Measurements from ENCODE around the gene RBFOX1. TPM values are rescaled to one million over a fixed set of nuclear protein-coding genes. Genes with fewer than 3 reads are reported as not detected.
"Not testable (repeated sequence)": the region's sequence is repeated elsewhere in the genome, so short reads cannot be mapped to it uniquely, and the experiment has no call there.

The RBFOX1 gene
- total RNA-seq, 1 experiment from 2014 or later: not detected

DNA sequence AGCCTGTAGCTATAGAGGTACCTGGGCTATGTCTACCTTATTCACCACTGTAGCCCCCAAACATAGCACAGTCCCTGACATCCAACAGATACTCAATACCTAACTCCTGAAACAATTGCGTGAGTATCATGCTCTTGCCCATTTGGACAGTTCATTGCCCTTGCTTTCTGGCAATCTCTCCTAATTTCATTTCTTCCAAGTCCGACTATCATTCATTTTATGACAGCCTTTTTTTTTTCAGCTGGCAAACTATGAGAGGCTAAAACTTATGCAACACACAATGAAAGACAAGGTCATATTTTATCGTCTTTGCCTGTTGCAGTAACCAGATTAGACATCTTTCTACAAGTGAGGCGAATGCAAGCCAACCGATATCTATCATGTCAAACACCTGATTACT is 169.2 kb downstream of the RBFOX1 start:
- H3K27ac ChIP-seq: no peak overlapping the region
- no peak for DNase-seq (ENCODE audit: low read depth in 1 of 2, low spot score in 2 of 2)
- H3K4me3 ChIP-seq: no peak overlapping the region
- H3K27me3 ChIP-seq (replicated peaks): no peaks in the 10 kb centered on the region
- peaks cover 11% of the 10 kb centered on the region for H3K9me3 ChIP-seq (replicated peaks)
- no peaks in the 10 kb centered on the region for H3K36me3 ChIP-seq
- no peaks in the 10 kb centered on the region for H3K4me1 ChIP-seq (replicated peaks)

DNA sequence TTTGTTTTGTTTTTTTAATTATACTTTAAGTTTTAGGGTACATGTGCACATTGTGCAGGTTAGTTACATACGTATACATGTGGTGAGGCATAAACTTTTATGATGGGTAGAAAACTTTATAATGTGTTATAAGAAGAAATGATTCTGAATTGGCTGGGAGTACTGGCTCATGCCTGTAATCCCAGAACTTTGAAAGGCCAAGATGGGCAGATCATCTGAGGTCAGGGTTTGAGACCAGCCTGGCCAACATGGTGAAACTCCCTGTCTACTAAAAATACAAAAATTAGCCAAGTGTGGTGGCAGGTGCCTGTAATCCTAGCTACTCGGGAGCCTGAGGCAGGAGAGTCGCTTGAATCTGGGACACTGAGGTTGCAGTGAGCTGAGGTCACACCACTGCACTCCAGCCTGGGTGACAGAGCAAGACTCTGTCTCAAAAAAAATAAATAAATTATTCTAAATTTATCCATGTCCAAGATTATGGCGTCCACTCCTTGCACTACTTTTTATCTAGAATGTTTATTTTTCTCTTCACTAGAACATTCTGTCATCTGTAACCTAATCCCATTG is 170.0 kb downstream of the RBFOX1 start:
- DNase-seq (ENCODE audit: low read depth in 1 of 2, low spot score in 2 of 2); H3K36me3 ChIP-seq; H3K27me3 ChIP-seq (replicated peaks); H3K4me3 ChIP-seq; H3K4me1 ChIP-seq (replicated peaks); H3K27ac ChIP-seq: not testable (repeated sequence)
- H3K9me3 ChIP-seq (replicated peaks): peaks cover 11% of the 10 kb centered on the region

DNA sequence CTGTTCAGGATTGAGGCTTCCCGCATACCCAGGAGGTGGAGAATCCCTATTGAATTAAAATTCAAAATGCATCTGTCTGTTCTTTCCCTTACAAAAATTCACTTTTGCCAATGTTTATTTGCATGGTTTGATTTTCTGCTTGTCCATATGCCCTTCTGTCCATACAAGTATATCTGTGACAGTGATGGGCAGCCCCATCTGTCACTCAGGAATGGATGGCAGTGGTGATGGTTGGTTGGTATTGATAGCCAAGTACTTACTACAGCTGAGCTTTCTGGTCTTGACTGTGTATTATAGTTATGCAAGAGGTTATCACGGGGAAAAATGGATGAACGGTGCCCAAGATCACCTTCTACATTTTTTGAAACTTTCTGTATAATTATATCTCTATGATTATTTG is 171.0 kb downstream of the RBFOX1 start:
- no peak for DNase-seq (ENCODE audit: low read depth in 1 of 2, low spot score in 2 of 2)
- Histone ChIP-seq H3K27ac (no peak overlapping the region), H3K4me3 (no peak overlapping the region), H3K36me3 (no peaks in the 10 kb centered on the region), H3K27me3 (replicated peaks) (no peaks in the 10 kb centered on the region), H3K4me1 (replicated peaks) (no peaks in the 10 kb centered on the region), H3K9me3 (replicated peaks) (peaks cover 11% of the 10 kb centered on the region)

DNA sequence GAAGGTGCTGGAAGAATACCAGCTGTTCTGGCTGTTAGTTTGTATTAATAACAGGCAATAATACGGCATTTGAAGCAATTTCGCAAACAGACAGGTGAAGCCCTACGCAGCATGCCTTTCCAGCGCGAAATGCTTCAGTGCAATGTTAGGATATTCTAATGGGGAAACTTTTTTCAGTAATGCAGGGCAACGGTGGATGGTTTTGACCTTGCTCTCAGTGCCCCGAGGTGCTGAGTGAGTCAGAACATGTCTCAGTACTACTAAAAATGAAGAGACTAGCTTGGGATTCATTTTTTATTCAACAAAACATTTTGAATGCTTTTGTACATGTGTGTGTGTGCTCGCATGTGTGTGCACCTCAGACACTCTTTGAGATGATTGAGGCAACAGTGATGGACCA is 172.2 kb downstream of the RBFOX1 start:
- peaks cover 8% of the 10 kb centered on the region for H3K9me3 ChIP-seq (replicated peaks)
- H3K27ac ChIP-seq: no peak overlapping the region
- H3K4me1 ChIP-seq (replicated peaks): no peaks in the 10 kb centered on the region
- H3K4me3 ChIP-seq: no peak overlapping the region
- no peak for DNase-seq (ENCODE audit: low read depth in 1 of 2, low spot score in 2 of 2)
- H3K36me3 ChIP-seq: no peaks in the 10 kb centered on the region
- H3K27me3 ChIP-seq (replicated peaks): no peaks in the 10 kb centered on the region

DNA sequence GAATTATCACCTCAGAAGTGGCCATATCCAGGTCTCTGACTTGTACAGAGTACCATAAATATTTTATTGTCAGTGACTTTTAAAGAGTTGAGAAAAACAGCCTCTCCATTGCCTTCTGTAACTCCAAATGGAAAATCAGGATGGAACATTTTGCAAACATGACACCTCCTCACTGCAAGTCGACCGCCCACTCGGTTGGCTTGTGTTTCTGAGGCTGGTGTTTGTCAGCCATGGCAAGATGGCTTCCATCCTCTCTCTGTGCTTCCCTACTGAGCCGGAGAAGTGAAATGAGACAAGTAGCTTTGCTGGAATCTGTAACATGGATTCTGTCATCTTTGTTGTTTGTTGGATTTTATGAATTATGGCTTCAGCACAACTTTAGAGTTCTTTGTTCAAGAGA is 172.8 kb downstream of the RBFOX1 start:
- no peak overlapping the region for H3K4me3 ChIP-seq
- H3K27me3 ChIP-seq (replicated peaks): no peaks in the 10 kb centered on the region
- peaks cover 8% of the 10 kb centered on the region for H3K9me3 ChIP-seq (replicated peaks)
- no peak overlapping the region for H3K27ac ChIP-seq
- no peaks in the 10 kb centered on the region for H3K36me3 ChIP-seq
- no peak for DNase-seq (ENCODE audit: low read depth in 1 of 2, low spot score in 2 of 2)
- H3K4me1 ChIP-seq (replicated peaks): no peaks in the 10 kb centered on the region

DNA sequence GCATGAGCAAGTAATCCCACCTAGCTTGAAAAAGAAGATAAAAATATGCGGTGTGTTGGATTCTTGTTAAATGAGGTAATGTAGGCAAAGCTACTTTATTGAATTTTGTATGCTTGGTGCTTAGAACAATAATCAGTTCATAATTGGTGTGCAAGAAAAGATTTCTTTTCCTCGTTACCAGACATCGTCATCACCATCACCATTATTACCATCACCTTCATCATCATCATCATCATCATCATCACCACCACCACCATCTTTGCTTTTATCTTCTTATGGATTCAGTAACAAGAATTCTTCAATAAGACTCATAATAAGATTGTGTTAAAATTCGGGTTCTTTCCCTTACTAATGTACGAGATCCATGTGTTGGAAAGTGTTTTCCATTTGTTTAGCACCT is 173.7 kb downstream of the RBFOX1 start:
- Histone ChIP-seq H3K36me3 (no peaks in the 10 kb centered on the region), H3K4me1 (replicated peaks) (no peaks in the 10 kb centered on the region), H3K9me3 (replicated peaks) (peaks cover 2% of the 10 kb centered on the region; the same call in 1 of the 2 replicates), H3K4me3 (no peak overlapping the region), H3K27ac (no peak overlapping the region), H3K27me3 (replicated peaks) (no peaks in the 10 kb centered on the region)
- no peak for DNase-seq (ENCODE audit: low read depth in 1 of 2, low spot score in 2 of 2)

DNA sequence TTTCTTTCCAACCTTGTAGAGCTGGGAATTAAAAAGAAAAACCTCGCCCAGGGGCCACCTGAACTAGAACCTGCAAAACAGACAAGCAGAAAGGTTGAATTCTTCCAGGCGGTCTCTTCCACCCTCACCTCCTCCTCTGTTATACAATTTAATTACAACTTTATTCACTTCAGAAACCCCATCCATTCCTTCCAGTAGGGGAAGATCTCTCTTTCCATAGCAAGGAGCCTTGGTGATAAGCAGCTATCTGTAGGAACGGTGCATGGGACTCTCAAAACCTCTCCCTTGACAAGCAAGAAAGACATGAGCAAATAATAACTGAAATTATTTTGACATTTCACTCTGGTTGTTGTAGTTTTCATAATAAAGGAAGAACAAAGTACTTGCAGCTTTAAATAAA is 176.0 kb downstream of the RBFOX1 start:
- H3K27me3 ChIP-seq (replicated peaks): no peaks in the 10 kb centered on the region
- no peak overlapping the region for H3K4me3 ChIP-seq
- DNase-seq (ENCODE audit: low read depth in 1 of 2, low spot score in 2 of 2): no peak
- no peak overlapping the region for H3K27ac ChIP-seq
- no peaks in the 10 kb centered on the region for H3K36me3 ChIP-seq
- no peaks in the 10 kb centered on the region; the same call in 1 of the 2 replicates for H3K9me3 ChIP-seq (replicated peaks)
- no peaks in the 10 kb centered on the region for H3K4me1 ChIP-seq (replicated peaks)

DNA sequence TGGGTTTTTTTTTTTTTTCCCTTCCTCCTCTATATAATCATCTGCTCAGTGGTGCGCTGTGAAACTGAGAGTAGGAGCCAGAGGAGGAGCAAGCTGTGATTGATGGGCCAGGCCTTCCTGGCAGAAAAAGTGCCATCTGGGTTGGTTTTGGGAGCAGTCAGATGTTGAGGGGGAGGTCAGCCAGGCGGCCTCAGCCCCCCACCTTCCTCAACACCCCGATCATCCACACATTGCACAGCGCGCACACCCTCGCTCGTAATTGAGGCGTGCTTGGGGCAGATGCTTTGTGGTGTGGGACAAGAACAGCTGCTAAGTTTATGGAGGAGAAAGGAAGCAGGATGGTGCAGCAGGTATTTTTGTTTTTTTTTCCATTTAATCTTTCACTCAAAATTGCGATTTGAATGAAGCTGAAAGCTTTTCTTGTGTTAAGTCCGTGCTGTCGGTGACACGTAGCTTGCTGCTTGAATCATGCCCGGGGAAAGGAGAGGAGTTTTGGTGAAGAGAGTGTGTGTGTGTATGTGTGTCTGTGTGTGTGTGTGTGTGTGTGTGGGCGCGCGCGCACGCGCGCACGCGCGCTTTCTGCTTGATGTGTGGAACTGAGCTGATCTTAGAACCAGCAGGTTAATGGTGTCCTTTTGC is 177.4 kb downstream of the RBFOX1 start:
- no peaks in the 10 kb centered on the region for H3K27me3 ChIP-seq (replicated peaks)
- H3K9me3 ChIP-seq (replicated peaks): no peaks in the 10 kb centered on the region; the same call in 1 of the 2 replicates
- no peak for DNase-seq (ENCODE audit: low read depth in 1 of 2, low spot score in 2 of 2)
- no peaks in the 10 kb centered on the region for H3K4me1 ChIP-seq (replicated peaks)
- H3K27ac ChIP-seq: no peak overlapping the region
- H3K36me3 ChIP-seq: no peaks in the 10 kb centered on the region
- no peak overlapping the region for H3K4me3 ChIP-seq

DNA sequence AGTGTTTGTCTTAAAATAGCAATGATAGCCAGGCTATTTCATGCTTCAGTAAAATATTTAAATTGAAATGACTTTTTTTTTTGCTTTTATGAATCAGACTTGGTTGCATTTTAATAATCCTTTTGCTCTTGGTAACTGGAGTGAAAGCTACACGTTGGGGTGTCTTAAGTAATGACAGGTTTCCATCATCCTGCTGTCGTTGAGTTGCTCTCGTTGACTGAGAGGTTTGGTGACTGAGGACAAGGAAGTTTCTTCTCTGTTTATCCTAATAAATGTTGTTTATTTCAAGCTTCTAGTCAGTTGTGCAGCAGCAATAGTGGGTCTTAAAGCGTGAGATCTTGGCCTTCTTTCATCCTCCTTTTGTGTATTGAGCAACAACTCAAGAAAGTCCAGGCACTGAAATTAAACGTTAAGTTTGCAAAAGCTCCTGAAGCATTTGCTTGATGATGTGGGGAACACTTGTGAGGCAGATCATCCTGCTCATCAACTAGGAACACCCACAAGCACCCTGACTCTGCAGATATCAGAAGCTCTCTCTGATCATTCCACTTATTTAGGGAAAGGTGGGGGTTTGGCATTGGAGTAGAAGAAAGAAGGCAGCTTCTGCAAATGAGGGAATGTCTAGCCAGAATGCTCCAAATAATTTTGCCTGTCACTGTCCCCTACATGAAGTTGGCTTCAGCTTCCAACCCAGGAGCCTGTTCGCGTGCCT is 179.1 kb downstream of the RBFOX1 start:
- Histone ChIP-seq H3K4me1 (replicated peaks) (no peaks in the 10 kb centered on the region), H3K9me3 (replicated peaks) (no peaks in the 10 kb centered on the region; the same call in none of the 2 replicates), H3K27me3 (replicated peaks) (no peaks in the 10 kb centered on the region), H3K36me3 (no peaks in the 10 kb centered on the region), H3K27ac (no peak overlapping the region), H3K4me3 (no peak overlapping the region)
- no peak for DNase-seq (ENCODE audit: low read depth in 1 of 2, low spot score in 2 of 2)

DNA sequence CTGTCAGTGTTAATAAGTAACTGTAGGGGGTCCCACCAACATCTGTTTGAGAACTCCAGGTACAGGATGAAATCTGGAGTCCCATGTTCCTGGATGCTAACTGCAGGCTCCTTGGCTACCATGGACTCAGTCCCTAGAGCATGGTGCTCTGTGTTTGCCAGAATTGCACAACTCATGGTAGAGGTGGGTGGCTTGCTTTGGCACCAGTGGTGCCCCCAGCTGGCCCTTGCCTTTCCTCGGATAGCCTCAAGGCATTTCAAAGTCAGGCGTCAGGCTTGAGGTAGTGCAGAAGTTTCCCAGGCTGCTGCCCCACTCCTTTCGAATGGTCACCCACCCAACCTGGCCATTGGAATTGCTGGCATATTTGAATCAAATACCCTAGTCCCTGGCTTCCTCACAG is 179.9 kb downstream of the RBFOX1 start:
- Histone ChIP-seq H3K27me3 (replicated peaks) (no peaks in the 10 kb centered on the region), H3K36me3 (no peaks in the 10 kb centered on the region), H3K4me3 (no peak overlapping the region), H3K27ac (no peak overlapping the region), H3K9me3 (replicated peaks) (no peaks in the 10 kb centered on the region; the same call in none of the 2 replicates), H3K4me1 (replicated peaks) (no peaks in the 10 kb centered on the region)
- no peak for DNase-seq (ENCODE audit: low read depth in 1 of 2, low spot score in 2 of 2)

DNA sequence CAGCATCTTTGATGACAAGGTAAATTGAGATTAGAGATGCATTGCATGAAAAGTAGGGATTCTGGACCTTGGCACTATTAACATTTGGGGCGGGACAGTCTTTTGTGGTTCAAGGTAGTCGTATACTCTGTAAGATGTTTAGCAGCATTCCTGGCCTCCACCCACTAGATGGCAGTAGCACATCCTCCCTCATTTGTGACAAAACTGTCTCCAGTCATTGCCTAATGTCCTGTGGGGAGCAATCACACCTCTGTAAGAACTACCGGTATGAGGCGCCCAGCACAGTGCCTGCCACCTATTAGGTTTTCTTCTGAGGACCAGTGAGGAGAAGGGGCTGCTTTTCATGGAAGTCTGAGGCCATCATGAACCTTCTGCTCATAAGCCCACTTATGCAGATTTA is 180.8 kb downstream of the RBFOX1 start:
- H3K27ac ChIP-seq: no peak overlapping the region
- H3K9me3 ChIP-seq (replicated peaks): no peaks in the 10 kb centered on the region; the same call in none of the 2 replicates
- H3K27me3 ChIP-seq (replicated peaks): no peaks in the 10 kb centered on the region
- no peak overlapping the region for H3K4me3 ChIP-seq
- H3K4me1 ChIP-seq (replicated peaks): no peaks in the 10 kb centered on the region
- DNase-seq (ENCODE audit: low read depth in 1 of 2, low spot score in 2 of 2): no peak
- H3K36me3 ChIP-seq: no peaks in the 10 kb centered on the region

DNA sequence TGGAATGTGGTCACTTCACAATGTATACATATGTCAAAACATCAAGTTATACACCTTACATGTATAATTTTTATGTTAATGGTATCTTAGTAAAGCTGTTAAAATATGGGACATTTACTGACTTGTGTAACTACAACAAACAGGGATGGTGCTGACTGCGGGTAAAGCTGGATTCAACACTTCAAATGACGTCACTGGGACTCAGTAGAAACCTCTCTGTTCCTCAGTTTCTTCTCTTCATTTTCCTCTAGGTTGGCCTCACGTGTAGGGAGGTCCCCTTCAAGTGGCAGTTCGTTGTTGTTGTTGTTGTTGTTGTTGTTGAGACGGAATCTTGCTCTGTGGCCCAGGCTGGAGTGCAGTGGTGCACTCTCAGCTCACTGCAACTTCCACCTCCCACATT is 182.9 kb downstream of the RBFOX1 start:
- Histone ChIP-seq H3K9me3 (replicated peaks) (no peaks in the 10 kb centered on the region; the same call in none of the 2 replicates), H3K27ac (no peak overlapping the region), H3K4me1 (replicated peaks) (no peaks in the 10 kb centered on the region), H3K36me3 (no peaks in the 10 kb centered on the region), H3K27me3 (replicated peaks) (no peaks in the 10 kb centered on the region), H3K4me3 (no peak overlapping the region)
- DNase-seq (ENCODE audit: low read depth in 1 of 2, low spot score in 2 of 2): no peak

DNA sequence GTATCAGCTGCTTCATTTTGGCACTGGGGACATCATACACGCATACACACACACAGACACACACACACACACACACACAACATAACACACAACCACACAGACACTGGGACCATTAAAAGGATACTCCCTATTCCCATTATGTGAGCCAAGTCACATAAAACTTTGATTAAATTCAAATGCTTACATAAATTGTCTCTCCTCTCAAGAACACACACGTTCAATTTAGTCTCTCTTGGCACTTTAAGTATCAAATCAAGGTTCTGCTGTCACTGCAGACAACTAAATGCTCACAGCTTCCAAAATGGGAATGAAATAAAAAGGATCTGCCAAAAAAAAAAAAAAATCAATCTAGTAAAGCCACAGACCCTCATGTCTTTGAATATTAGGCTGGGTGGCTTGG is 184.9 kb downstream of the RBFOX1 start:
- no peak for DNase-seq (ENCODE audit: low read depth in 1 of 2, low spot score in 2 of 2)
- no peaks in the 10 kb centered on the region; the same call in none of the 2 replicates for H3K9me3 ChIP-seq (replicated peaks)

DNA sequence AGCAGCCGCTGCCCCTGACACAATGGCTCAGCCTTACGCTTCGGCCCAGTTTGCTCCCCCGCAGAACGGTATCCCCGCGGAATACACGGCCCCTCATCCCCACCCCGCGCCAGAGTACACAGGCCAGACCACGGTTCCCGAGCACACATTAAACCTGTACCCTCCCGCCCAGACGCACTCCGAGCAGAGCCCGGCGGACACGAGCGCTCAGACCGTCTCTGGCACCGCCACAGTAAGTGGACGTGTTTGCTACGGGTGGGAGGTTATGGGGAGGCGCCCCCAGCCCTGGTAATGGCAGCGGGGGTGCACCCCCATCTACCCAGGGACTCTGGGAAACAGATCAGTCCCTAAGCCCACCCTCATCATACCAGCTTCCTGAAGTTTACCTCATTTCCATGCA is 185.5 kb downstream of the RBFOX1 start:
- H3K27me3 ChIP-seq (replicated peaks): no peaks in the 10 kb centered on the region
- H3K4me1 ChIP-seq (replicated peaks): no peaks in the 10 kb centered on the region
- H3K4me3 ChIP-seq: no peak overlapping the region
- H3K27ac ChIP-seq: no peak overlapping the region
- no peaks in the 10 kb centered on the region for H3K36me3 ChIP-seq
- no peaks in the 10 kb centered on the region; the same call in none of the 2 replicates for H3K9me3 ChIP-seq (replicated peaks)
- DNase-seq (ENCODE audit: low read depth in 1 of 2, low spot score in 2 of 2): no peak

More for the DNA sequence above, 184.9 kb downstream of the RBFOX1 start:
- H3K4me3 ChIP-seq: no peak overlapping the region
- no peaks in the 10 kb centered on the region for H3K27me3 ChIP-seq (replicated peaks)
- H3K27ac ChIP-seq: no peak overlapping the region
- H3K4me1 ChIP-seq (replicated peaks): no peaks in the 10 kb centered on the region
- H3K36me3 ChIP-seq: no peaks in the 10 kb centered on the region
